Nephron (organoid): ENCODE data around the gene VWA3A.

Source experiments
- H3K27ac Mint-ChIP-seq, 3 experiments: 2 replicates each; pipeline ENCODE4 v1.8.0; 2020; ENCODE audit warnings: mixed read lengths in 3 of 3, mild to moderate bottlenecking in 2 of 3, moderate library complexity in 1 of 3
- H3K27me3 Mint-ChIP-seq: 2 replicates; pipeline ENCODE4 v1.8.0; 2021; ENCODE audit warnings: low read depth, mild to moderate bottlenecking, moderate library complexity, mixed read lengths
- H3K36me3 Mint-ChIP-seq: 2 replicates; pipeline ENCODE4 v1.8.0; 2020; ENCODE audit warnings: low read depth, mixed read lengths
- H3K4me1 Mint-ChIP-seq: 2 replicates; pipeline ENCODE4 v1.8.0; 2020; ENCODE audit warnings: mixed read lengths
- H3K4me3 Mint-ChIP-seq, 3 experiments: 2 replicates each; pipeline ENCODE4 v1.8.0; 2020; ENCODE audit warnings: mild to moderate bottlenecking in 3 of 3, mixed read lengths in 3 of 3, moderate library complexity in 2 of 3
- H3K9me3 Mint-ChIP-seq: 2 replicates; pipeline ENCODE4 v1.8.0; 2020; ENCODE audit warnings: mixed read lengths
- TF ChIP-seq, protein P1 (sequence below), 3 experiments: fragments of 200-600 bp; sonication (generic); IDR thresholded peaks; one replicate each; pipeline ENCODE4 v1.5.0; 2021; ENCODE audit warnings: antibody characterized with exemption in 3 of 3; ENCODE audit not compliant: unreplicated experiment in 3 of 3

The VWA3A gene

DNA sequence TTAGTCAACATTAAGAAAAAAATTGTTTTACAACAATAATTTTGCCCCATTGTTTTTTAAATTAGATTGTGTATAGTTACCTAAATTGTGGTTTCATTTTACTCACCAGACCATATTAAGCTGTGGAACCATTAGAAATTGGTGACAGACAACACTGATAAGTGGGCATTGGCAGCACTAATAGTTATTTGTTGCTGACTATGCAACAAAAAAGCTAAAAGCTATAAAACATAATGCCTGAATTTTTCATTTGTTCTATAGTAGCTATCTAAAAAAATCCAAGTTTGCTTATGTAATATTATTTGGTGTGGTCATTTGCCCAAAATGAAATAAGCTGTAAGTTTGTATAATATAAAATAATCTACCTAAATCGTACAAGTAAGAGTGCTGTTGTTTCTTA, 13.7 kb upstream of the VWA3A start:
- Mint-ChIP-seq H3K4me3 (no peak overlapping the region), H3K4me1 (no peaks in the 10 kb centered on the region)
- TF ChIP-seq, protein P1, sequence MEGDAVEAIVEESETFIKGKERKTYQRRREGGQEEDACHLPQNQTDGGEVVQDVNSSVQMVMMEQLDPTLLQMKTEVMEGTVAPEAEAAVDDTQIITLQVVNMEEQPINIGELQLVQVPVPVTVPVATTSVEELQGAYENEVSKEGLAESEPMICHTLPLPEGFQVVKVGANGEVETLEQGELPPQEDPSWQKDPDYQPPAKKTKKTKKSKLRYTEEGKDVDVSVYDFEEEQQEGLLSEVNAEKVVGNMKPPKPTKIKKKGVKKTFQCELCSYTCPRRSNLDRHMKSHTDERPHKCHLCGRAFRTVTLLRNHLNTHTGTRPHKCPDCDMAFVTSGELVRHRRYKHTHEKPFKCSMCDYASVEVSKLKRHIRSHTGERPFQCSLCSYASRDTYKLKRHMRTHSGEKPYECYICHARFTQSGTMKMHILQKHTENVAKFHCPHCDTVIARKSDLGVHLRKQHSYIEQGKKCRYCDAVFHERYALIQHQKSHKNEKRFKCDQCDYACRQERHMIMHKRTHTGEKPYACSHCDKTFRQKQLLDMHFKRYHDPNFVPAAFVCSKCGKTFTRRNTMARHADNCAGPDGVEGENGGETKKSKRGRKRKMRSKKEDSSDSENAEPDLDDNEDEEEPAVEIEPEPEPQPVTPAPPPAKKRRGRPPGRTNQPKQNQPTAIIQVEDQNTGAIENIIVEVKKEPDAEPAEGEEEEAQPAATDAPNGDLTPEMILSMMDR (IDR thresholded peaks at IDR 0.05; ENCODE audit: unreplicated experiment in 3 of 3) = no peak

DNA sequence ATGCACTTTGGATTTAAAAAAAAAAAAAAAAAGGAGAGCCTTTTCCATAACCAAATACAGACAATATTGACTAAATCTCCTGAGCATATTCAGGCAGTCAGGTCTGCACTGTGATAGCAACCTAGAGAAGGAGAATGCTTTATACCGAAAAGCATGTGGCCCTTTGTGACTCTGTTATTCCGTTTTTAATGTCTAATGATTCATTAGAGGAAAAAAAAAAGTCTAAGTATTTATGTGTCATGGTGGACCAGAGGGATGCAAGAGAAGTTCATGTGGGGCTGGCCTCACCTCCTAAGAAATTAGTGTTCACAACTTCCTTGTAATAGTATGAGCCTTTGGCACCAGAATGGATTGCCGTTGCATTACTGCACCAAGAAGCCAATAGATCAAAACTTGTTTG, 11.3 kb upstream of the VWA3A start:
- Mint-ChIP-seq H3K4me3 (no peak overlapping the region), H3K9me3 (no peaks in the 10 kb centered on the region), H3K36me3 (peaks cover 3% of the 10 kb centered on the region), H3K4me1 (no peaks in the 10 kb centered on the region), H3K27ac (no peak overlapping the region), H3K27me3 (no peaks in the 10 kb centered on the region)
- TF ChIP-seq, protein P1 (IDR thresholded peaks at IDR 0.05; ENCODE audit: unreplicated experiment in 3 of 3) = no peak

More for the DNA sequence above, 13.7 kb upstream of the VWA3A start:
- Mint-ChIP-seq H3K36me3 (no peaks in the 10 kb centered on the region), H3K9me3 (no peaks in the 10 kb centered on the region), H3K27ac (no peak overlapping the region), H3K27me3 (no peaks in the 10 kb centered on the region)

GRCh38 chr16:22086440-22086839, 5.9 kb upstream of the VWA3A start:
- TF ChIP-seq, protein P1 (IDR thresholded peaks at IDR 0.05; ENCODE audit: unreplicated experiment in 3 of 3) = no peak
- Mint-ChIP-seq H3K9me3 (no peaks in the 10 kb centered on the region), H3K36me3 (peaks cover 7% of the 10 kb centered on the region), H3K27me3 (no peaks in the 10 kb centered on the region), H3K4me3 (no peak overlapping the region), H3K27ac (no peak overlapping the region), H3K4me1 (no peaks in the 10 kb centered on the region)

- no peak overlapping the region for H3K4me3 Mint-ChIP-seq
- no peak overlapping the region for H3K27ac Mint-ChIP-seq
- TF ChIP-seq, protein P1 (IDR thresholded peaks at IDR 0.05; ENCODE audit: unreplicated experiment in 3 of 3) = no peak
- H3K36me3 Mint-ChIP-seq = peaks cover 7% of the 10 kb centered on the region
- H3K27me3 Mint-ChIP-seq = peaks cover 3% of the 10 kb centered on the region
- peaks cover 6% of the 10 kb centered on the region for H3K4me1 Mint-ChIP-seq
- H3K9me3 Mint-ChIP-seq = no peaks in the 10 kb centered on the region
Observed at GRCh38 chr16:22088642-22089041, 3.7 kb upstream of the VWA3A start.

DNA sequence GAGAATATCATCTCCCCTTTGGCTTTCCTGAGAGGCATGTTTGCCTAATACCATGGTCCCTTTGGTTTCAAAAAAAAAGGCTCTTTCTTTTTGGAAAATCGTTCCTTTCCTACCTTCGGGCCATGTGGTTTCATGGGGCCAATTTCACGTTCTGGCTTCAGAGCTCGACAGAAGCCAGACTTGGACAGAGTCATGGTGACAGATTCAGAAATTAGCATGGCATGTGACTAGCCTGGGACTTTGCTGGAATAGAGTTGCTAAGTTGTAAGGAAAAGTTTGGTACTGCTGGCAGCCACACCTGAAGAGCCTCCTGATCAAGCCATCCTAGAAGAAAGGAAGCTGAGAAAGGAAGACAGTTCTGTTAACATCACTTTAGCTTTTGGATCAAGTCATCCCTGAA, 2.4 kb upstream of the VWA3A start:
- H3K36me3 Mint-ChIP-seq = peaks cover 7% of the 10 kb centered on the region
- peaks cover 3% of the 10 kb centered on the region for H3K27me3 Mint-ChIP-seq
- TF ChIP-seq, protein P1 (IDR thresholded peaks at IDR 0.05; ENCODE audit: unreplicated experiment in 3 of 3) = no peak
- H3K27ac Mint-ChIP-seq = no peak overlapping the region
- peaks cover 6% of the 10 kb centered on the region for H3K4me1 Mint-ChIP-seq
- H3K4me3 Mint-ChIP-seq = no peak overlapping the region
- H3K9me3 Mint-ChIP-seq = no peaks in the 10 kb centered on the region

- H3K27ac Mint-ChIP-seq = peak overlapping the region; percentile 9 to 66 (median 62)
- H3K4me1 Mint-ChIP-seq = peaks cover 6% of the 10 kb centered on the region
- H3K4me3 Mint-ChIP-seq = peak overlapping the region in 1 of 3 experiments; percentile 55
- H3K36me3 Mint-ChIP-seq = no peaks in the 10 kb centered on the region
- H3K27me3 Mint-ChIP-seq = peaks cover 3% of the 10 kb centered on the region
- TF ChIP-seq, protein P1 (IDR thresholded peaks at IDR 0.05; ENCODE audit: unreplicated experiment in 3 of 3) = no peak
- H3K9me3 Mint-ChIP-seq = no peaks in the 10 kb centered on the region
Observed at GRCh38 chr16:22091721-22092120, 620 bp upstream of the VWA3A start.
